Measurements from ENCODE around the gene AIMP1. TPM values are rescaled to one million over a fixed set of nuclear protein-coding genes. Genes with fewer than 3 reads are reported as not detected.

Gene AIMP1
- total and polyA plus RNA-seq, 10 of the 15 experiments (the other 5 are each of a cell fraction or from before 2014, with no cell fraction given): 18.6 to 131 (median 56.5) TPM

DNA sequence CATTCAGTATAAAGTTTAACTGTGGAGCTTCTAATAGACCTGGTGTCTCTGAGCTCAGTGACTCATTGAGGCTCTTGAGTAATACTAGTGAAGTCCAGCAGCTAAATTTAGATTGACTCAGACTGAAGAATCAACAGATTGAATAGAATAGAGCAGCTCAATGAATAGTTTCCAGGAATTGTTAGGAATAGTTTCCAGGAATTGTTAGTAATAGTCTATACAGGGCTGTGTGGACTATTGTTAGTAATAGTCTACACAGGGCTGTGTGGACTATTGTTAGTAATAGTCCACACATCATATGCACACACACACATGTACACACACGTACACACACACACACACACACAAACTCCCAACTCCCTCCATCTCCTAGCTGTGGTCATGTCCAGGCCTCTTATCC, 49.3 kb downstream of the AIMP1 start (continued):
- no peak for TF ChIP-seq TBL1XR1 (IDR thresholded peaks at IDR 0.05; ENCODE audit: low read depth, low read length)
- TF ChIP-seq, protein P1, sequence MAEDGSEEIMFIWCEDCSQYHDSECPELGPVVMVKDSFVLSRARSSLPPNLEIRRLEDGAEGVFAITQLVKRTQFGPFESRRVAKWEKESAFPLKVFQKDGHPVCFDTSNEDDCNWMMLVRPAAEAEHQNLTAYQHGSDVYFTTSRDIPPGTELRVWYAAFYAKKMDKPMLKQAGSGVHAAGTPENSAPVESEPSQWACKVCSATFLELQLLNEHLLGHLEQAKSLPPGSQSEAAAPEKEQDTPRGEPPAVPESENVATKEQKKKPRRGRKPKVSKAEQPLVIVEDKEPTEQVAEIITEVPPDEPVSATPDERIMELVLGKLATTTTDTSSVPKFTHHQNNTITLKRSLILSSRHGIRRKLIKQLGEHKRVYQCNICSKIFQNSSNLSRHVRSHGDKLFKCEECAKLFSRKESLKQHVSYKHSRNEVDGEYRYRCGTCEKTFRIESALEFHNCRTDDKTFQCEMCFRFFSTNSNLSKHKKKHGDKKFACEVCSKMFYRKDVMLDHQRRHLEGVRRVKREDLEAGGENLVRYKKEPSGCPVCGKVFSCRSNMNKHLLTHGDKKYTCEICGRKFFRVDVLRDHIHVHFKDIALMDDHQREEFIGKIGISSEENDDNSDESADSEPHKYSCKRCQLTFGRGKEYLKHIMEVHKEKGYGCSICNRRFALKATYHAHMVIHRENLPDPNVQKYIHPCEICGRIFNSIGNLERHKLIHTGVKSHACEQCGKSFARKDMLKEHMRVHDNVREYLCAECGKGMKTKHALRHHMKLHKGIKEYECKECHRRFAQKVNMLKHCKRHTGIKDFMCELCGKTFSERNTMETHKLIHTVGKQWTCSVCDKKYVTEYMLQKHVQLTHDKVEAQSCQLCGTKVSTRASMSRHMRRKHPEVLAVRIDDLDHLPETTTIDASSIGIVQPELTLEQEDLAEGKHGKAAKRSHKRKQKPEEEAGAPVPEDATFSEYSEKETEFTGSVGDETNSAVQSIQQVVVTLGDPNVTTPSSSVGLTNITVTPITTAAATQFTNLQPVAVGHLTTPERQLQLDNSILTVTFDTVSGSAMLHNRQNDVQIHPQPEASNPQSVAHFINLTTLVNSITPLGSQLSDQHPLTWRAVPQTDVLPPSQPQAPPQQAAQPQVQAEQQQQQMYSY (CRISPR knock-in tag; IDR thresholded peaks at IDR 0.05): no peak
- no peak for TF ChIP-seq ZNF207 (IDR thresholded peaks at IDR 0.05; ENCODE audit: borderline replicate concordance)
- no peak for TF ChIP-seq CEBPB (IDR thresholded peaks at IDR 0.05; ENCODE audit: borderline replicate concordance in 1 of 2, low read depth in 2 of 2, low read length in 2 of 2)

DNA sequence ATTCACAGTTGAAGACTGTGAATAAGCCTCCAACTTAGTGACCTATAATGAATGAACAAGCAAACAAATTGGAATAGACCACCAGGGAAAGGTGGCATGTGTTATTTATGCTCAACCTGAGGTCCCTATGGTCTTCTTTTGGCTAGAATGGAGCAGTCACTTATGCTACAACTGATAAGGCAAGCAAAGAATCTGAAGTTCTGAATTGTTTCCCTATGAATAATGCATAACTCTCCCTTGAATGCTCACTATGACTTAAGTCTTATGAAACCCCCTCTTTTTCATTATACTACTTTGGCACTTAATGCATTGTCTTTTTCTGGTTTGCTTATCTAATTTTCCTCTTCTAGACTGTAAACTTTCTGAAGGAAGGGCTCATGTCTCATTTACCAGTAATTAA, 49.7 kb downstream of the AIMP1 start:
- no peak for ATAC-seq
- in situ Hi-C loops (cut with MboI) (no loop called here), intact Hi-C loops (cut with micrococcal nuclease; ENCODE audit: unreplicated experiment) (loop anchor here (5.0 kb wide), 1 partner anchor 816 kb away; no protein-coding TSS in a partner anchor)
- H3K79me2 ChIP-seq (ENCODE audit: control insufficient read depth, insufficient read depth, low read length): no peaks in the 10 kb centered on the region
- no peak for DNase-seq (ENCODE audit: low read depth, low spot score)
- ChIA-PET SMC1A (ENCODE audit: uncharacterized antibody, unreplicated experiment) (interaction anchor here (1.1 to 1.5 kb wide), 2 partner anchors 13 to 100 kb away, joined by 3 read pairs; no protein-coding TSS in a partner anchor), POLR2A (no interaction called here), CTCF (interaction anchor here (0.9 kb wide), 1 partner anchor 532 kb away, joined by 4 read pairs; no protein-coding TSS in a partner anchor), RAD21 (ENCODE audit: unreplicated experiment) (no interaction called here)
- H3K36me3 ChIP-seq (ENCODE audit: control insufficient read depth in 2 of 2, insufficient read depth in 2 of 2, low read length in 1 of 2): no peaks in the 10 kb centered on the region
- H3K9ac ChIP-seq (ENCODE audit: control insufficient read depth, insufficient read depth, low read length): no peak overlapping the region
- FAIRE-seq: peak; percentile 59
- no peak overlapping the region for H3K4me3 ChIP-seq
- no TSS peak for BruUV-seq (replicated peaks)
- H3K4me2 ChIP-seq (ENCODE audit: control insufficient read depth, insufficient read depth): no peak overlapping the region
- no peaks in the 10 kb centered on the region for H3K4me1 ChIP-seq (ENCODE audit: control insufficient read depth, insufficient read depth, low read length)
- H3K27ac ChIP-seq (ENCODE audit: control insufficient read depth, insufficient read depth): no peak overlapping the region
- H2AFZ ChIP-seq (ENCODE audit: control insufficient read depth, low read depth, low read length): no peak overlapping the region
- no peaks in the 10 kb centered on the region for H3K27me3 ChIP-seq (replicated peaks in 1 of 2; ENCODE audit: control insufficient read depth in 2 of 2, insufficient read depth in 2 of 2, low read length in 1 of 2)
- no peaks in the 10 kb centered on the region for H4K20me1 ChIP-seq (ENCODE audit: control insufficient read depth, insufficient read depth)
- H3K9me3 ChIP-seq (replicated peaks; ENCODE audit: control insufficient read depth, insufficient read depth, low read length): no peaks in the 10 kb centered on the region
- TF ChIP-seq, protein P2, sequence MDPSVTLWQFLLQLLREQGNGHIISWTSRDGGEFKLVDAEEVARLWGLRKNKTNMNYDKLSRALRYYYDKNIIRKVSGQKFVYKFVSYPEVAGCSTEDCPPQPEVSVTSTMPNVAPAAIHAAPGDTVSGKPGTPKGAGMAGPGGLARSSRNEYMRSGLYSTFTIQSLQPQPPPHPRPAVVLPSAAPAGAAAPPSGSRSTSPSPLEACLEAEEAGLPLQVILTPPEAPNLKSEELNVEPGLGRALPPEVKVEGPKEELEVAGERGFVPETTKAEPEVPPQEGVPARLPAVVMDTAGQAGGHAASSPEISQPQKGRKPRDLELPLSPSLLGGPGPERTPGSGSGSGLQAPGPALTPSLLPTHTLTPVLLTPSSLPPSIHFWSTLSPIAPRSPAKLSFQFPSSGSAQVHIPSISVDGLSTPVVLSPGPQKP (IDR thresholded peaks at IDR 0.05; ENCODE audit: low read depth, low read length): no peak
- TF ChIP-seq RFX5 (IDR thresholded peaks at IDR 0.05; ENCODE audit: low read depth, low read length) (no peak), KDM1A (IDR thresholded peaks at IDR 0.05; ENCODE audit: borderline replicate concordance) (no peak), JUND (IDR thresholded peaks at IDR 0.05; ENCODE audit: low read depth, low read length) (no peak), CBFB (IDR thresholded peaks at IDR 0.05; ENCODE audit: low read depth) (no peak), SMC3 (IDR thresholded peaks at IDR 0.05; ENCODE audit: borderline replicate concordance, low read length) (no peak), HDGF (IDR thresholded peaks at IDR 0.05) (no peak), POU2F2 (IDR thresholded peaks at IDR 0.05; ENCODE audit: borderline replicate concordance, low read depth, low read length) (no peak), NR2F1 (conservative IDR thresholded peaks at IDR 0.05) (no peak)
- TF ChIP-seq, protein P3, sequence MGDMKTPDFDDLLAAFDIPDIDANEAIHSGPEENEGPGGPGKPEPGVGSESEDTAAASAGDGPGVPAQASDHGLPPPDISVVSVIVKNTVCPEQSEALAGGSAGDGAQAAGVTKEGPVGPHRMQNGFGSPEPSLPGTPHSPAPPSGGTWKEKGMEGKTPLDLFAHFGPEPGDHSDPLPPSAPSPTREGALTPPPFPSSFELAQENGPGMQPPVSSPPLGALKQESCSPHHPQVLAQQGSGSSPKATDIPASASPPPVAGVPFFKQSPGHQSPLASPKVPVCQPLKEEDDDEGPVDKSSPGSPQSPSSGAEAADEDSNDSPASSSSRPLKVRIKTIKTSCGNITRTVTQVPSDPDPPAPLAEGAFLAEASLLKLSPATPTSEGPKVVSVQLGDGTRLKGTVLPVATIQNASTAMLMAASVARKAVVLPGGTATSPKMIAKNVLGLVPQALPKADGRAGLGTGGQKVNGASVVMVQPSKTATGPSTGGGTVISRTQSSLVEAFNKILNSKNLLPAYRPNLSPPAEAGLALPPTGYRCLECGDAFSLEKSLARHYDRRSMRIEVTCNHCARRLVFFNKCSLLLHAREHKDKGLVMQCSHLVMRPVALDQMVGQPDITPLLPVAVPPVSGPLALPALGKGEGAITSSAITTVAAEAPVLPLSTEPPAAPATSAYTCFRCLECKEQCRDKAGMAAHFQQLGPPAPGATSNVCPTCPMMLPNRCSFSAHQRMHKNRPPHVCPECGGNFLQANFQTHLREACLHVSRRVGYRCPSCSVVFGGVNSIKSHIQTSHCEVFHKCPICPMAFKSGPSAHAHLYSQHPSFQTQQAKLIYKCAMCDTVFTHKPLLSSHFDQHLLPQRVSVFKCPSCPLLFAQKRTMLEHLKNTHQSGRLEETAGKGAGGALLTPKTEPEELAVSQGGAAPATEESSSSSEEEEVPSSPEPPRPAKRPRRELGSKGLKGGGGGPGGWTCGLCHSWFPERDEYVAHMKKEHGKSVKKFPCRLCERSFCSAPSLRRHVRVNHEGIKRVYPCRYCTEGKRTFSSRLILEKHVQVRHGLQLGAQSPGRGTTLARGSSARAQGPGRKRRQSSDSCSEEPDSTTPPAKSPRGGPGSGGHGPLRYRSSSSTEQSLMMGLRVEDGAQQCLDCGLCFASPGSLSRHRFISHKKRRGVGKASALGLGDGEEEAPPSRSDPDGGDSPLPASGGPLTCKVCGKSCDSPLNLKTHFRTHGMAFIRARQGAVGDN (IDR thresholded peaks at IDR 0.05): no peak
